GM10847 (cell line): Measurements from ENCODE around the gene PPP1R13L.

Experiments used
- POLR2A ChIP-seq: IDR thresholded peaks from 2 replicates; pipeline ENCODE4 v1.6.1; 2011; ENCODE audit not compliant: insufficient read length; ENCODE audit errors: extremely low read depth

PPP1R13L gene

GRCh38 chr19:45404557-45405434 is at the start of gene PPP1R13L:
TSS of gene PPP1R13L (minus strand) at chr19:45405069. CDS start at chr19:45398318, 6,751 bp downstream.
- TF ChIP-seq POLR2A: no peak

GRCh38 chr19:45451850-45452387 is 47.0 kb upstream of the PPP1R13L start:
- no peak for TF ChIP-seq POLR2A

GRCh38 chr19:45451131-45451849 is 46.4 kb upstream of the PPP1R13L start:
- TF ChIP-seq POLR2A: no peak

GRCh38 chr19:45450012-45450333 is 45.1 kb upstream of the PPP1R13L start:
- no peak for TF ChIP-seq POLR2A

GRCh38 chr19:45448887-45449299 is 44.0 kb upstream of the PPP1R13L start:
- no peak for TF ChIP-seq POLR2A

GRCh38 chr19:45448425-45448756 is 43.5 kb upstream of the PPP1R13L start:
- no peak for TF ChIP-seq POLR2A

- TF ChIP-seq POLR2A: no peak
Measured at GRCh38 chr19:45446944-45447343, 42.1 kb upstream of the PPP1R13L start.

- no peak for TF ChIP-seq POLR2A
Measured at GRCh38 chr19:45446295-45446694, 41.4 kb upstream of the PPP1R13L start.

- no peak for TF ChIP-seq POLR2A
Measured at GRCh38 chr19:45445139-45445538, 40.3 kb upstream of the PPP1R13L start.

- peak; percentile 49 for TF ChIP-seq POLR2A
Measured at GRCh38 chr19:45444318-45445041, 39.6 kb upstream of the PPP1R13L start.

GRCh38 chr19:45443462-45444317 is 38.8 kb upstream of the PPP1R13L start:
- no peak for TF ChIP-seq POLR2A

GRCh38 chr19:45442778-45443461 is 38.1 kb upstream of the PPP1R13L start:
- TF ChIP-seq POLR2A: no peak

GRCh38 chr19:45442408-45442777 is 37.5 kb upstream of the PPP1R13L start:
- no peak for TF ChIP-seq POLR2A
